Activated CD4-positive, alpha-beta T cell treated with anti-CD3 and anti-CD28 coated beads for 48 hours (primary cell): ENCODE data around the gene ICAM1.
A peak's percentile ranks its signal among the peaks of the same experiment; 100 is the strongest.
"Not testable (repeated sequence)": the region's sequence is repeated elsewhere in the genome, so short reads cannot be mapped to it uniquely, and the experiment has no call there.

Source experiments
- DNase-seq: peaks from one replicate; pipeline ENCODE4 v3.0.0-alpha.2; 2020

Gene ICAM1

GRCh38 chr19:10278935-10279334 lies 8.0 kb downstream of the ICAM1 start:
- DNase-seq, result no peak

GRCh38 chr19:10279737-10280442 lies 9.0 kb downstream of the ICAM1 start:
- DNase-seq, result no peak

- DNase-seq, result not testable (repeated sequence)
Measured at GRCh38 chr19:10282043-10282442, 11.1 kb downstream of the ICAM1 start.

GRCh38 chr19:10283301-10284064 lies 12.6 kb downstream of the ICAM1 start:
- DNase-seq, result no peak

GRCh38 chr19:10284065-10284959 lies 13.4 kb downstream of the ICAM1 start:
- DNase-seq, result no peak

GRCh38 chr19:10284960-10285278 lies 14.0 kb downstream of the ICAM1 start:
- DNase-seq, result no peak

GRCh38 chr19:10285393-10285792 lies 14.5 kb downstream of the ICAM1 start:
- DNase-seq, result no peak

- DNase-seq, result peak; percentile 49
Measured at GRCh38 chr19:10286803-10287737, 16.1 kb downstream of the ICAM1 start, which contains the start of gene ICAM4. TSS of gene ICAM4 (plus strand) at chr19:10286955. CDS start at chr19:10287013, 58 bp downstream.

GRCh38 chr19:10288662-10289166 lies 17.8 kb downstream of the ICAM1 start:
- DNase-seq, result peak; percentile 72

- DNase-seq, result peak; percentile 85
Measured at GRCh38 chr19:10289167-10289835, 18.4 kb downstream of the ICAM1 start.

- DNase-seq, result peak; percentile 56
Measured at GRCh38 chr19:10289836-10290356, 19.0 kb downstream of the ICAM1 start, which contains the start of gene ICAM5. TSS of gene ICAM5 (plus strand) at chr19:10289952. CDS start at chr19:10290044, 92 bp downstream.

GRCh38 chr19:10290357-10290875 lies 19.5 kb downstream of the ICAM1 start:
- DNase-seq, result peak; percentile 24

GRCh38 chr19:10290876-10291553 lies 20.1 kb downstream of the ICAM1 start:
- DNase-seq, result peak; percentile 67

GRCh38 chr19:10291554-10292205 lies 20.8 kb downstream of the ICAM1 start:
- DNase-seq, result no peak

- DNase-seq, result peak; percentile 89
Measured at GRCh38 chr19:10292206-10292788, 21.4 kb downstream of the ICAM1 start.

GRCh38 chr19:10292789-10293636 lies 22.1 kb downstream of the ICAM1 start:
- DNase-seq, result peak; percentile 34

GRCh38 chr19:10293637-10294367 lies 22.9 kb downstream of the ICAM1 start:
- no peak for DNase-seq

- peak; percentile 17 for DNase-seq
Measured at GRCh38 chr19:10294368-10294697, 23.4 kb downstream of the ICAM1 start.
